Esophagus squamous epithelium (tissue), 4 donors: ENCODE data around the gene ASH1L.

Experiments used
- POLR2A ChIP-seq, 4 donors: fragments of 450-650 bp; IDR thresholded peaks; one replicate each; pipeline ENCODE4 v1.6.1; 2017; ENCODE audit warnings: antibody characterized with exemption in 4 of 4, mild to moderate bottlenecking in 4 of 4, moderate library complexity in 3 of 4
- TF ChIP-seq, protein P1 (sequence below), 6 experiments: fragments of 450-650 bp in 4 of 6; fragments of 200-600 bp in 2 of 6; sonication (generic) in 2 of 6; IDR thresholded peaks; one replicate each; pipeline ENCODE4 v1.5.1; 2016 to 2019; ENCODE audit warnings: antibody characterized with exemption in 6 of 6, mild to moderate bottlenecking in 4 of 6, moderate library complexity in 4 of 6

DNA sequence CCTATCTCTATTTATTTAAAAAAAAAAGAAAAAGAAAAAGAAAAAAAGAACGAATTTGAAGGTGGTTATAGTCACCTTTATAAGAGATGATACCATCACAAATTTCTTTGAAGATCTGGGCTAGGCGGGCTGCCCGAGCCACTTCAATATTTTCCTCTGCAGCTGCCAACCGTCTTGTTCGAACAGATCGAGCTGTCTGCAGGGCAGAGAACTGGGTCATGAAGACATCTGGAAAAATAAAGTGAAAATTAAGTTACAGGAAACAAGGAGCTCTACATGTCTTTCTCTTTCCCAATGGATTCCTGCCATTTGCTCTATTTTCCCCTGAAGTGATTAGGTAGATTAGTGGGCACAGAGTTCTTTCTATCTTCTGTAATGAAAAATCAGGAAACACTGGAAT lies 210.0 kb downstream of the ASH1L start:
- TF ChIP-seq, protein P1, sequence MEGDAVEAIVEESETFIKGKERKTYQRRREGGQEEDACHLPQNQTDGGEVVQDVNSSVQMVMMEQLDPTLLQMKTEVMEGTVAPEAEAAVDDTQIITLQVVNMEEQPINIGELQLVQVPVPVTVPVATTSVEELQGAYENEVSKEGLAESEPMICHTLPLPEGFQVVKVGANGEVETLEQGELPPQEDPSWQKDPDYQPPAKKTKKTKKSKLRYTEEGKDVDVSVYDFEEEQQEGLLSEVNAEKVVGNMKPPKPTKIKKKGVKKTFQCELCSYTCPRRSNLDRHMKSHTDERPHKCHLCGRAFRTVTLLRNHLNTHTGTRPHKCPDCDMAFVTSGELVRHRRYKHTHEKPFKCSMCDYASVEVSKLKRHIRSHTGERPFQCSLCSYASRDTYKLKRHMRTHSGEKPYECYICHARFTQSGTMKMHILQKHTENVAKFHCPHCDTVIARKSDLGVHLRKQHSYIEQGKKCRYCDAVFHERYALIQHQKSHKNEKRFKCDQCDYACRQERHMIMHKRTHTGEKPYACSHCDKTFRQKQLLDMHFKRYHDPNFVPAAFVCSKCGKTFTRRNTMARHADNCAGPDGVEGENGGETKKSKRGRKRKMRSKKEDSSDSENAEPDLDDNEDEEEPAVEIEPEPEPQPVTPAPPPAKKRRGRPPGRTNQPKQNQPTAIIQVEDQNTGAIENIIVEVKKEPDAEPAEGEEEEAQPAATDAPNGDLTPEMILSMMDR (IDR thresholded peaks at IDR 0.05) = no peak
- TF ChIP-seq POLR2A (IDR thresholded peaks at IDR 0.05) = no peak
